Endothelial cell of umbilical vein (primary cell): ENCODE measurements around the gene ABCC2. TPM values are rescaled to one million over a fixed set of nuclear protein-coding genes. Genes with fewer than 3 reads are reported as not detected.
A peak's percentile ranks its signal among the peaks of the same experiment; 100 is the strongest.

Source experiments
- Bru-seq: library from RNA; stranded (reverse); fragments of 400-500 nt; gene quantifications from one replicate; lab custom pipeline; 2021; lab: Mats Ljungman, UMichigan
- BruChase-seq, 2 experiments: library from RNA; stranded (reverse); fragments of 400-500 nt; gene quantifications; one replicate each; lab custom pipeline; 2021; lab: Mats Ljungman, UMichigan
- BruUV-seq: library from RNA; stranded (reverse); fragments of 400-500 nt; replicated peaks from 2 replicates; lab custom pipeline; 2021; lab: Mats Ljungman, UMichigan
- CTCF ChIA-PET: fragments of 300-600, 350-600 bp; sonication (Branson Sonifier 250); formaldehyde crosslinking; loops from one replicate; lab custom pipeline; 2021; ENCODE audit warnings: antibody characterized with exemption, inconsistent platforms; lab: Charles Lee
- POLR2A ChIA-PET: fragments of 300-600, 350-600 bp; sonication (Branson Sonifier 250); formaldehyde crosslinking; loops from one replicate; lab custom pipeline; 2021; ENCODE audit warnings: antibody characterized with exemption, inconsistent platforms; lab: Charles Lee
- DNase-seq: peaks from one replicate; pipeline ENCODE4 v3.0.0-alpha.2; 2011; ENCODE audit warnings: low read depth, low spot score
- FAIRE-seq: peaks from 2 replicates; lab custom pipeline; 2011; peaks lifted over from hg19 to GRCh38; lab: Jason Lieb, UNC
- H2AFZ ChIP-seq: 2 replicates; pipeline ENCODE4 v1.6.0; 2012; ENCODE audit warnings: low read depth, low read length, control low read depth, inconsistent platforms
- H3K27ac ChIP-seq: 2 replicates; pipeline ENCODE4 v1.5.1; 2011; ENCODE audit warnings: low read depth, mild to moderate bottlenecking, control low read depth, low read length, moderate library complexity; ENCODE audit not compliant: insufficient read depth
- H3K27me3 ChIP-seq, 2 experiments: 2 replicates each; pipeline versions ENCODE4 v1.6.0 to v1.6.1; 2011; ENCODE audit warnings: low read length in 2 of 2, mixed read lengths in 1 of 2; ENCODE audit not compliant: control insufficient read depth in 2 of 2, insufficient read depth in 2 of 2
- H3K36me3 ChIP-seq, 2 experiments: 2 replicates in 1 of 2; 3 replicates in 1 of 2; pipeline ENCODE4 v1.5.1; 2011; ENCODE audit warnings: low read length in 2 of 2, mild to moderate bottlenecking in 1 of 2, moderate library complexity in 1 of 2; ENCODE audit not compliant: control insufficient read depth in 2 of 2, insufficient read depth in 2 of 2; ENCODE audit errors: extremely low read depth in 1 of 2
- H3K4me1 ChIP-seq: 3 replicates; pipeline ENCODE4 v1.5.1; 2011; ENCODE audit warnings: mild to moderate bottlenecking, low read length; ENCODE audit not compliant: control insufficient read depth, insufficient read depth; ENCODE audit errors: extremely low read depth
- H3K4me2 ChIP-seq: 2 replicates; pipeline ENCODE4 v1.6.1; 2011; ENCODE audit warnings: low read length, control low read depth, mixed read lengths; ENCODE audit not compliant: insufficient read depth
- H3K4me3 ChIP-seq, 3 experiments: fragments of 200-600 bp in 1 of 3; sonication (generic), shearing (Covaris generic) in 1 of 3; replicated peaks in 1 of 3; 2 replicates each; pipeline ENCODE4 v1.5.1; 2011 to 2016; ENCODE audit warnings: control low read depth in 3 of 3, low read length in 3 of 3, mild to moderate bottlenecking in 2 of 3, inconsistent platforms in 1 of 3, low read depth in 1 of 3, moderate library complexity in 1 of 3; ENCODE audit not compliant: insufficient read depth in 1 of 3
- H3K79me2 ChIP-seq: 2 replicates; pipeline ENCODE4 v1.6.0; 2012; ENCODE audit warnings: low read length, inconsistent platforms; ENCODE audit not compliant: control insufficient read depth, insufficient read depth
- H3K9ac ChIP-seq: replicated peaks from 2 replicates; pipeline ENCODE3; 2011; ENCODE audit warnings: low read length, control low read depth; ENCODE audit not compliant: insufficient read depth; ENCODE audit errors: extremely low read depth
- H3K9me1 ChIP-seq: replicated peaks from 3 replicates; pipeline ENCODE4 v1.6.0; 2011; ENCODE audit warnings: mild to moderate bottlenecking, low read length; ENCODE audit not compliant: control insufficient read depth, insufficient read depth; ENCODE audit errors: extremely low read depth
- H3K9me3 ChIP-seq: replicated peaks from 2 replicates; pipeline ENCODE4 v1.5.1; 2012; ENCODE audit warnings: low read length, inconsistent platforms; ENCODE audit not compliant: control insufficient read depth, insufficient read depth
- H4K20me1 ChIP-seq: replicated peaks from 2 replicates; pipeline ENCODE3; 2011; ENCODE audit warnings: mild to moderate bottlenecking, low read length; ENCODE audit not compliant: control insufficient read depth, insufficient read depth; ENCODE audit errors: extremely low read depth
- EZH2 ChIP-seq: IDR thresholded peaks from 2 replicates; pipeline ENCODE4 v1.6.1; 2012; ENCODE audit warnings: borderline replicate concordance, low read depth, mild to moderate bottlenecking, moderate library complexity, low read length, inconsistent platforms; ENCODE audit not compliant: severe bottlenecking
- FOS ChIP-seq: IDR thresholded peaks from 2 replicates; pipeline ENCODE4 v1.6.1; 2011; ENCODE audit warnings: mild to moderate bottlenecking, low read length, moderate library complexity, borderline replicate concordance; ENCODE audit not compliant: insufficient read depth
- GATA2 ChIP-seq: IDR thresholded peaks from 2 replicates; pipeline ENCODE4 v1.7.0; 2011; ENCODE audit warnings: low read depth, mild to moderate bottlenecking, moderate library complexity, mixed read lengths, low read length; ENCODE audit not compliant: insufficient read length, insufficient read depth
- JUN ChIP-seq: IDR thresholded peaks from 2 replicates; pipeline ENCODE4 v1.6.1; 2011; ENCODE audit warnings: borderline replicate concordance, low read depth; ENCODE audit not compliant: insufficient read length, insufficient read depth
- MYC ChIP-seq: IDR thresholded peaks from one replicate; pipeline ENCODE4 v1.6.1; 2011; ENCODE audit warnings: mild to moderate bottlenecking, low read depth, low read length
- POLR2A ChIP-seq: IDR thresholded peaks from 2 replicates; pipeline ENCODE4 v1.6.1; 2012; ENCODE audit warnings: low read depth, mild to moderate bottlenecking, control low read depth, low read length
- POLR2AphosphoS5 ChIP-seq: IDR thresholded peaks from 2 replicates; pipeline ENCODE4 v1.6.1; 2012; ENCODE audit warnings: low read depth, mild to moderate bottlenecking, control low read depth, low read length, moderate library complexity; ENCODE audit not compliant: insufficient read depth
- dilution Hi-C: fragments of 300-500 bp; cut with MboI; formaldehyde crosslinking; loops from one replicate; pipeline ENCODE4 v1.15.0; 2019; ENCODE audit warnings: low sequenced_read_pairs; ENCODE audit not compliant: extremely low pct_ligation_motif_present
- intact Hi-C: fragments of 100-400 bp; cut with micrococcal nuclease; formaldehyde crosslinking; loops from one replicate; pipeline ENCODE4 v1.10.0; 2022
- long read RNA-seq: library from polyadenylated mRNA; stranded (forward); transcript quantifications from one replicate; pipeline ENCODE4 v2.0.0, GENCODE V29; 2021
- polyA minus RNA-seq, 3 experiments: library from RNA; depleted of rRNA, polyadenylated mRNA; stranded (reverse); fragments of >200 nt; gene quantifications; 1 replicate in 1 of 3; 2 replicates in 2 of 3; pipeline ENCODE4 v1.2.3, GENCODE V29; 2011
- polyA plus RNA-seq, 4 experiments: library from polyadenylated mRNA; depleted of rRNA in 3 of 4; stranded (reverse) in 3 of 4; unstranded in 1 of 4; fragments of >200 nt; gene quantifications; 2 replicates each; pipeline versions ENCODE4 v1.2.1 to v1.2.3, GENCODE V29; 2011 to 2012; ENCODE audit warnings: missing spikeins in 1 of 4
- total RNA-seq: library from RNA; stranded (reverse); gene quantifications from 2 replicates; pipeline ENCODE4 v1.2.3, GENCODE V29; 2021
- TF ChIP-seq, protein P1 (sequence below), 2 donors: IDR thresholded peaks; 1 replicate in 1 of 2; 2 replicates in 1 of 2; pipeline ENCODE4 v1.5.1; 2011; ENCODE audit warnings: low read length in 2 of 2, mild to moderate bottlenecking in 2 of 2, moderate library complexity in 2 of 2, control low read depth in 1 of 2, inconsistent platforms in 1 of 2, low read depth in 1 of 2; ENCODE audit not compliant: insufficient read depth in 1 of 2; ENCODE audit errors: extremely low read depth in 1 of 2
- TF ChIP-seq, protein P2 (sequence below): IDR thresholded peaks from 2 replicates; pipeline ENCODE4 v1.6.1; 2011; ENCODE audit not compliant: insufficient read depth, insufficient read length

The ABCC2 gene
- total RNA-seq = 1.7 and 3.3 TPM in 2 replicates
- polyA plus RNA-seq = 1.5 and 1.6 TPM in 2 replicates
- polyA plus RNA-seq (2011; cell fraction: cytosol; rRNA removed) = 0.52 and 0.75 TPM in 2 replicates
- polyA plus RNA-seq (2011; cell fraction: nucleus; rRNA removed) = 8.2 and 9.1 TPM in 2 replicates
- 0.38 and 0.52 TPM in 2 replicates for polyA plus RNA-seq (2012)
- polyA minus RNA-seq = 3.1 and 9.8 TPM in 2 replicates
- 62.5 TPM for polyA minus RNA-seq (2011; cell fraction: cytosol; rRNA and poly(A)+ RNA removed)
- polyA minus RNA-seq (2011; cell fraction: nucleus; rRNA and poly(A)+ RNA removed) = 5.3 and 6.7 TPM in 2 replicates
- Bru-seq, nascent RNA = percentile 38 among the genes with signal in this experiment
- percentile 40 among the genes with signal in this experiment for BruChase-seq, experiment 1, labeled RNA remaining after a 6-hour chase
- BruChase-seq, experiment 2, labeled RNA remaining after a 2-hour chase = percentile 39 among the genes with signal in this experiment
- long read RNA-seq, partial matches to known transcripts = 0 of 1 reads
- long read RNA-seq, other reads (novel, unspliced or antisense) = 1 of 1 reads

DNA sequence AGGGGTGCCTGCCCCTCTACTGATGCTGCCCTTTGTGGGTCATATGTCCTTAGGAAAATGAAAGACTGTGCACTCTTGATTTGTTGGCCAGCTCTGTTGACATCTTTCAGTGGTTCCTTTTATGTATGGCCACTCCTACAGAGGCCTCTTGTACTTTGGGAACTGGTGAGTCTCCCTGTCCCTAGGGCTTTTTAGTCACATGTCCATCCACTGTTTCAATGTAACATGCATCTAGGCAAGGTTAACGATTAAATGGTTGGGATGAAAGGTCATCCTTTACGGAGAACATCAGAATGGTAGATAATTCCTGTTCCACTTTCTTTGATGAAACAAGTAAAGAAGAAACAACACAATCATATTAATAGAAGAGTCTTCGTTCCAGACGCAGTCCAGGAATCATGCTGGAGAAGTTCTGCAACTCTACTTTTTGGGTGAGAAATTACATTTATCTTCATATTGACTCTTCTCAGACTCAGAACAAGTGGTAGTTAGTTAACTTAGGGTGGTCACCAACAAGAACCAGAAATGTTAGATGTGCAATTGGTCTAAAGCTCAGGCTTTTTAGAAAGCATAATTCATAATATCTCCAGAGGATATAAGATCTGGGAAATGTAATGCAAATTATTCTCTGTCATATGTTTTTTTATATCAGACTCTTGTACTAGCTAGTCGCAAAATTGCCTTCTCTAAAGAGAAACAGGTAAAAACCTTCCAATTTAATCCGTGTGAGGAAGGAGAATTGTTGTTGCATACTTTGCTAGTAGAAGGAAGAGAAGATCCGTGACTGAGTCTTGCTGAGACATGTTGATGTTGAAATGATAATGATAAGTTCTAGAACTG lies at the start of gene ABCC2:
ABCC2 (plus strand) TSS at position 194 of the 840 bp plus-strand sequence; CDS start at position 399, 205 bp downstream.
- Histone ChIP-seq H3K9me3 (no peaks in the 10 kb centered on the region), H3K27ac (peak within 1 kb of the TSS; percentile 57), H2AFZ (peak within 1 kb of the TSS; percentile 2), H3K79me2 (no peaks in the 10 kb centered on the region), H3K9ac (no peak within 1 kb of the TSS), H3K36me3 (no peaks in the 10 kb centered on the region), H3K27me3 (no peaks in the 10 kb centered on the region), H3K4me2 (peak within 1 kb of the TSS; percentile 34), H3K4me1 (peaks cover 58% of the 10 kb centered on the region), H3K9me1 (no peaks in the 10 kb centered on the region), H3K4me3 (no peak within 1 kb of the TSS), H4K20me1 (no peaks in the 10 kb centered on the region)
- CTCF ChIA-PET = interaction anchor here (0.7 to 1.3 kb wide), 3 partner anchors 11 to 63 kb away, joined by 3 to 7 read pairs (median 3); no protein-coding TSS in a partner anchor
- intact Hi-C loops (loop anchor here (5.0 kb wide), 1 partner anchor 225 kb away; the partner anchor contains the start of gene DNMBP), dilution Hi-C loops (no loop called here)
- no TSS peak for BruUV-seq
- DNase-seq (no peak), FAIRE-seq (no peak)
- POLR2A ChIA-PET = interaction anchor here (1.2 to 1.4 kb wide), 2 partner anchors 50 to 51 kb away, joined by 3 read pairs; partner anchors contain the start of genes COX15 and CUTC
- TF ChIP-seq POLR2A (no peak), EZH2 (no peak), GATA2 (no peak), POLR2AphosphoS5 (no peak), JUN (no peak), FOS (no peak), MYC (no peak)
- TF ChIP-seq, protein P1, sequence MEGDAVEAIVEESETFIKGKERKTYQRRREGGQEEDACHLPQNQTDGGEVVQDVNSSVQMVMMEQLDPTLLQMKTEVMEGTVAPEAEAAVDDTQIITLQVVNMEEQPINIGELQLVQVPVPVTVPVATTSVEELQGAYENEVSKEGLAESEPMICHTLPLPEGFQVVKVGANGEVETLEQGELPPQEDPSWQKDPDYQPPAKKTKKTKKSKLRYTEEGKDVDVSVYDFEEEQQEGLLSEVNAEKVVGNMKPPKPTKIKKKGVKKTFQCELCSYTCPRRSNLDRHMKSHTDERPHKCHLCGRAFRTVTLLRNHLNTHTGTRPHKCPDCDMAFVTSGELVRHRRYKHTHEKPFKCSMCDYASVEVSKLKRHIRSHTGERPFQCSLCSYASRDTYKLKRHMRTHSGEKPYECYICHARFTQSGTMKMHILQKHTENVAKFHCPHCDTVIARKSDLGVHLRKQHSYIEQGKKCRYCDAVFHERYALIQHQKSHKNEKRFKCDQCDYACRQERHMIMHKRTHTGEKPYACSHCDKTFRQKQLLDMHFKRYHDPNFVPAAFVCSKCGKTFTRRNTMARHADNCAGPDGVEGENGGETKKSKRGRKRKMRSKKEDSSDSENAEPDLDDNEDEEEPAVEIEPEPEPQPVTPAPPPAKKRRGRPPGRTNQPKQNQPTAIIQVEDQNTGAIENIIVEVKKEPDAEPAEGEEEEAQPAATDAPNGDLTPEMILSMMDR (IDR thresholded peaks at IDR 0.05; ENCODE audit: extremely low read depth in 1 of 2, insufficient read depth in 1 of 2, low read depth in 1 of 2, low read length in 2 of 2) = no peak
- TF ChIP-seq, protein P2, sequence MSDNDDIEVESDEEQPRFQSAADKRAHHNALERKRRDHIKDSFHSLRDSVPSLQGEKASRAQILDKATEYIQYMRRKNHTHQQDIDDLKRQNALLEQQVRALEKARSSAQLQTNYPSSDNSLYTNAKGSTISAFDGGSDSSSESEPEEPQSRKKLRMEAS = no peak
